Measurements from ENCODE around the gene KRTAP10-4.

- TF ChIP-seq NPAS2 (CRISPR knock-in tag; IDR thresholded peaks at IDR 0.05; ENCODE audit: borderline replicate concordance) (no peak), MYC (IDR thresholded peaks at IDR 0.05; ENCODE audit: borderline replicate concordance, low read length) (no peak), ELK1 (IDR thresholded peaks at IDR 0.05; ENCODE audit: low read depth, low read length) (no peak)
- TF ChIP-seq, protein P1, sequence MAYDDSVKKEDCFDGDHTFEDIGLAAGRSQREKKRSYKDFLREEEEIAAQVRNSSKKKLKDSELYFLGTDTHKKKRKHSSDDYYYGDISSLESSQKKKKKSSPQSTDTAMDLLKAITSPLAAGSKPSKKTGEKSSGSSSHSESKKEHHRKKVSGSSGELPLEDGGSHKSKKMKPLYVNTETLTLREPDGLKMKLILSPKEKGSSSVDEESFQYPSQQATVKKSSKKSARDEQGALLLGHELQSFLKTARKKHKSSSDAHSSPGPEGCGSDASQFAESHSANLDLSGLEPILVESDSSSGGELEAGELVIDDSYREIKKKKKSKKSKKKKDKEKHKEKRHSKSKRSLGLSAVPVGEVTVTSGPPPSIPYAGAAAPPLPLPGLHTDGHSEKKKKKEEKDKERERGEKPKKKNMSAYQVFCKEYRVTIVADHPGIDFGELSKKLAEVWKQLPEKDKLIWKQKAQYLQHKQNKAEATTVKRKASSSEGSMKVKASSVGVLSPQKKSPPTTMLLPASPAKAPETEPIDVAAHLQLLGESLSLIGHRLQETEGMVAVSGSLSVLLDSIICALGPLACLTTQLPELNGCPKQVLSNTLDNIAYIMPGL (CRISPR knock-in tag; IDR thresholded peaks at IDR 0.05; ENCODE audit: borderline replicate concordance), result no peak
- TF ChIP-seq, protein P2, sequence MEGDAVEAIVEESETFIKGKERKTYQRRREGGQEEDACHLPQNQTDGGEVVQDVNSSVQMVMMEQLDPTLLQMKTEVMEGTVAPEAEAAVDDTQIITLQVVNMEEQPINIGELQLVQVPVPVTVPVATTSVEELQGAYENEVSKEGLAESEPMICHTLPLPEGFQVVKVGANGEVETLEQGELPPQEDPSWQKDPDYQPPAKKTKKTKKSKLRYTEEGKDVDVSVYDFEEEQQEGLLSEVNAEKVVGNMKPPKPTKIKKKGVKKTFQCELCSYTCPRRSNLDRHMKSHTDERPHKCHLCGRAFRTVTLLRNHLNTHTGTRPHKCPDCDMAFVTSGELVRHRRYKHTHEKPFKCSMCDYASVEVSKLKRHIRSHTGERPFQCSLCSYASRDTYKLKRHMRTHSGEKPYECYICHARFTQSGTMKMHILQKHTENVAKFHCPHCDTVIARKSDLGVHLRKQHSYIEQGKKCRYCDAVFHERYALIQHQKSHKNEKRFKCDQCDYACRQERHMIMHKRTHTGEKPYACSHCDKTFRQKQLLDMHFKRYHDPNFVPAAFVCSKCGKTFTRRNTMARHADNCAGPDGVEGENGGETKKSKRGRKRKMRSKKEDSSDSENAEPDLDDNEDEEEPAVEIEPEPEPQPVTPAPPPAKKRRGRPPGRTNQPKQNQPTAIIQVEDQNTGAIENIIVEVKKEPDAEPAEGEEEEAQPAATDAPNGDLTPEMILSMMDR (IDR thresholded peaks at IDR 0.05), result no peak
Measured at GRCh38 chr21:44540741-44541288, 32.7 kb upstream of the KRTAP10-4 start.

All from A549 (cell line).